IMR-90 (cell line): ENCODE measurements around the gene AGBL3. TPM values are rescaled to one million over a fixed set of nuclear protein-coding genes. Genes with fewer than 3 reads are reported as not detected.

ENCODE experiments used
- ATAC-seq: fragments of 200-7000 bp; cut with Tn5 transposase; 2 replicates; pipeline ENCODE4 v1.9.1; 2020; ENCODE audit warnings: low read depth, mild to moderate bottlenecking, moderate library complexity
- BruUV-seq: library from RNA; stranded (reverse); fragments of 400-500 nt; replicated peaks from 2 replicates; lab custom pipeline; 2021; lab: Mats Ljungman, UMichigan
- CTCF ChIA-PET: fragments of 300-600 bp; formaldehyde crosslinking; extraction: SDS; loops from one replicate; lab custom pipeline; 2021; ENCODE audit warnings: antibody characterized with exemption; lab: Yijun Ruan, JAX
- POLR2A ChIA-PET: fragments of 300-600 bp; sonication (Branson Sonifier 250); formaldehyde crosslinking; loops from one replicate; lab custom pipeline; 2022; ENCODE audit warnings: antibody characterized with exemption; ENCODE audit not compliant: unreplicated experiment; lab: Charles Lee
- DNase-seq: peaks from one replicate; pipeline ENCODE4 v3.0.0; 2013
- H2AFZ ChIP-seq: replicated peaks from 2 replicates; pipeline ENCODE3; 2013; ENCODE audit warnings: low read length, mild to moderate bottlenecking; ENCODE audit not compliant: poor library complexity
- H2AK5ac ChIP-seq: 2 replicates; pipeline ENCODE4 v1.6.1; 2013; ENCODE audit warnings: low read depth, low read length, inconsistent platforms
- H2AK9ac ChIP-seq: replicated peaks from 2 replicates; pipeline ENCODE3; 2013; ENCODE audit warnings: mild to moderate bottlenecking, low read depth, low read length, moderate library complexity; ENCODE audit not compliant: poor library complexity
- H2BK120ac ChIP-seq: 2 replicates; pipeline ENCODE4 v1.6.1; 2013; ENCODE audit warnings: low read depth, low read length, inconsistent platforms
- H2BK15ac ChIP-seq: 3 replicates; pipeline ENCODE4 v1.6.1; 2013; ENCODE audit warnings: low read depth, low read length, inconsistent platforms
- H2BK20ac ChIP-seq: 2 replicates; pipeline ENCODE4 v1.6.1; 2013; ENCODE audit warnings: low read depth, mild to moderate bottlenecking, inconsistent platforms, low read length, moderate library complexity
- H2BK5ac ChIP-seq: 2 replicates; pipeline ENCODE4 v1.6.1; 2013; ENCODE audit warnings: mild to moderate bottlenecking, low read depth, low read length, inconsistent platforms; ENCODE audit not compliant: poor library complexity, severe bottlenecking
- H3K14ac ChIP-seq: replicated peaks from 2 replicates; pipeline ENCODE4 v1.6.1; 2013; ENCODE audit warnings: low read depth, low read length, inconsistent platforms
- H3K18ac ChIP-seq: 2 replicates; pipeline ENCODE4 v1.6.1; 2013; ENCODE audit warnings: low read depth, low read length, control low read depth
- H3K23ac ChIP-seq: 2 replicates; pipeline ENCODE4 v1.6.1; 2013; ENCODE audit warnings: low read depth, low read length, inconsistent platforms
- H3K27ac ChIP-seq: 2 replicates; pipeline ENCODE4 v1.5.1; 2013; ENCODE audit warnings: mild to moderate bottlenecking, control low read depth, low read length; ENCODE audit not compliant: insufficient read depth
- H3K27me3 ChIP-seq: 2 replicates; pipeline ENCODE4 v1.6.1; 2013; ENCODE audit warnings: low read length; ENCODE audit not compliant: control insufficient read depth, insufficient read depth
- H3K36me3 ChIP-seq: 2 replicates; pipeline ENCODE4 v1.6.1; 2013; ENCODE audit warnings: low read length, mixed read lengths; ENCODE audit not compliant: control insufficient read depth, insufficient read depth
- H3K4ac ChIP-seq: 2 replicates; pipeline ENCODE4 v1.6.1; 2013; ENCODE audit warnings: low read depth, low read length, inconsistent platforms
- H3K4me1 ChIP-seq: 2 replicates; pipeline ENCODE4 v1.6.1; 2013; ENCODE audit warnings: low read length, mixed read lengths; ENCODE audit not compliant: control insufficient read depth, insufficient read depth
- H3K4me2 ChIP-seq: 2 replicates; pipeline ENCODE4 v1.6.1; 2013; ENCODE audit warnings: low read depth, mild to moderate bottlenecking, control low read depth, low read length, moderate library complexity
- H3K4me3 ChIP-seq: 2 replicates; pipeline ENCODE4 v1.5.1; 2013; ENCODE audit warnings: low read depth, mild to moderate bottlenecking, control low read depth, low read length, moderate library complexity; ENCODE audit not compliant: insufficient read depth
- H3K56ac ChIP-seq: 2 replicates; pipeline ENCODE4 v1.6.1; 2013; ENCODE audit warnings: low read length, inconsistent platforms; ENCODE audit not compliant: insufficient read depth; ENCODE audit errors: extremely low read depth
- H3K79me1 ChIP-seq, 2 experiments: 2 replicates each; pipeline ENCODE4 v1.6.1; 2013; ENCODE audit warnings: low read length in 2 of 2, inconsistent platforms in 1 of 2, low read depth in 1 of 2
- H3K9ac ChIP-seq: 2 replicates; pipeline ENCODE4 v1.6.1; 2013; ENCODE audit warnings: low read depth, low read length, control low read depth
- H3K9me1 ChIP-seq: 2 replicates; pipeline ENCODE4 v1.6.1; 2013; ENCODE audit warnings: low read length, inconsistent platforms; ENCODE audit not compliant: insufficient read depth
- H3K9me3 ChIP-seq: 2 replicates; pipeline ENCODE4 v1.6.1; 2013; ENCODE audit warnings: low read length; ENCODE audit not compliant: control insufficient read depth, insufficient read depth
- H4K20me1 ChIP-seq: 2 replicates; pipeline ENCODE4 v1.6.1; 2013; ENCODE audit warnings: low read length, inconsistent platforms; ENCODE audit not compliant: insufficient read depth
- H4K5ac ChIP-seq: 2 replicates; pipeline ENCODE4 v1.6.1; 2013; ENCODE audit warnings: mild to moderate bottlenecking, low read depth, low read length, control low read depth
- H4K8ac ChIP-seq, 2 experiments: 2 replicates each; pipeline ENCODE4 v1.6.1; 2013; ENCODE audit warnings: low read depth in 2 of 2, low read length in 2 of 2, control low read depth in 1 of 2, inconsistent platforms in 1 of 2
- H4K91ac ChIP-seq: 2 replicates; pipeline ENCODE4 v1.6.1; 2013; ENCODE audit warnings: low read depth, low read length, inconsistent platforms; ENCODE audit not compliant: insufficient read depth
- BHLHE40 ChIP-seq: fragments of 150-350 bp; IDR thresholded peaks from 2 replicates; pipeline ENCODE4 v1.6.1; 2016; ENCODE audit warnings: mild to moderate bottlenecking, low read depth, low read length
- CEBPB ChIP-seq: IDR thresholded peaks from 2 replicates; pipeline ENCODE4 v1.6.1; 2012; ENCODE audit warnings: low read depth, low read length, improper control_type of control experiment
- CHD1 ChIP-seq: IDR thresholded peaks from 2 replicates; pipeline ENCODE4 v1.6.1; 2012; ENCODE audit warnings: low read depth, low read length, improper control_type of control experiment
- CTCF ChIP-seq: conservative IDR thresholded peaks from 2 replicates; pipeline ENCODE4 v1.5.1; 2012; ENCODE audit warnings: mild to moderate bottlenecking, low read depth, low read length, improper control_type of control experiment
- ELK1 ChIP-seq: fragments of 150-350 bp; IDR thresholded peaks from 2 replicates; pipeline ENCODE4 v1.6.1; 2016; ENCODE audit warnings: low read depth, mild to moderate bottlenecking, low read length, moderate library complexity, borderline replicate concordance
- FOS ChIP-seq: fragments of 150-350 bp; IDR thresholded peaks from 2 replicates; pipeline ENCODE4 v1.6.1; 2016; ENCODE audit warnings: low read depth, low read length
- MAFK ChIP-seq: IDR thresholded peaks from 2 replicates; pipeline ENCODE4 v1.6.1; 2012; ENCODE audit warnings: low read depth, low read length, improper control_type of control experiment
- MAZ ChIP-seq: IDR thresholded peaks from 2 replicates; pipeline ENCODE4 v1.6.1; 2012; ENCODE audit warnings: low read depth, mild to moderate bottlenecking, low read length, improper control_type of control experiment, moderate library complexity, borderline replicate concordance
- MXI1 ChIP-seq: IDR thresholded peaks from 2 replicates; pipeline ENCODE4 v1.6.1; 2012; ENCODE audit warnings: low read depth, mild to moderate bottlenecking, low read length, moderate library complexity, borderline replicate concordance
- NFE2L2 ChIP-seq: fragments of 150-350 bp; IDR thresholded peaks from 2 replicates; pipeline ENCODE4 v1.6.1; 2016; ENCODE audit warnings: low read depth, mild to moderate bottlenecking, low read length
- POLR2A ChIP-seq: IDR thresholded peaks from 2 replicates; pipeline ENCODE4 v1.6.1; 2012; ENCODE audit warnings: mild to moderate bottlenecking, low read depth, low read length
- RAD21 ChIP-seq: IDR thresholded peaks from 2 replicates; pipeline ENCODE4 v1.6.1; 2012; ENCODE audit warnings: low read length, improper control_type of control experiment
- RCOR1 ChIP-seq: IDR thresholded peaks from 2 replicates; pipeline ENCODE4 v1.6.1; 2012; ENCODE audit warnings: mild to moderate bottlenecking, low read length, improper control_type of control experiment; ENCODE audit not compliant: insufficient replicate concordance
- RFX5 ChIP-seq: IDR thresholded peaks from 2 replicates; pipeline ENCODE4 v1.8.0; 2012; ENCODE audit warnings: low read depth, mild to moderate bottlenecking, low read length, moderate library complexity
- SMC3 ChIP-seq: fragments of 150-350 bp; IDR thresholded peaks from 2 replicates; pipeline ENCODE4 v1.6.1; 2016; ENCODE audit warnings: low read depth, mild to moderate bottlenecking, antibody characterized with exemption, low read length, moderate library complexity
- WGBS, 2 experiments: methylation state at CpG; one replicate each; pipeline versions ENCODE4 v1.1.5 to v1.1.7; 2013; ENCODE audit warnings: missing lambda C conversion rate in 2 of 2; ENCODE audit not compliant: insufficient read length in 1 of 2; ENCODE audit errors: extremely low coverage in 2 of 2; 5-methylcytosine and 5-hydroxymethylcytosine counted together
- dilution Hi-C: fragments of 300-500 bp; cut with HindIII; formaldehyde crosslinking; loops from one replicate; pipeline ENCODE4 v1.14.3; 2018; ENCODE audit warnings: low sequenced_read_pairs; ENCODE audit not compliant: unreplicated experiment
- in situ Hi-C: fragments of 300-500 bp; cut with MboI; formaldehyde crosslinking; loops from 3 replicates; pipeline ENCODE4 v1.14.3; 2019; ENCODE audit warnings: low sequenced_read_pairs, inconsistent platforms, mixed read lengths
- intact Hi-C: fragments of 100-400 bp; cut with micrococcal nuclease; formaldehyde crosslinking; loops from 2 replicates; pipeline ENCODE4 v1.10.0; 2022
- polyA plus RNA-seq, 3 experiments: library from polyadenylated mRNA; depleted of rRNA; stranded (reverse); fragments of >200 nt; gene quantifications; 2 replicates each; pipeline ENCODE4 v1.2.3, GENCODE V29; 2012; ENCODE audit warnings: low replicate concordance in 1 of 3
- total RNA-seq: library from RNA; depleted of rRNA; stranded (reverse); fragments of >200 nt; gene quantifications from 2 replicates; pipeline ENCODE4 v1.2.3, GENCODE V29; 2012
- TF ChIP-seq, protein P1 (sequence below): fragments of 150-350 bp; IDR thresholded peaks from 2 replicates; pipeline ENCODE4 v1.6.1; 2017; ENCODE audit warnings: mild to moderate bottlenecking, antibody characterized with exemption, low read length, low read depth

Gene AGBL3
- total and polyA plus RNA-seq, 2 of the 4 experiments (the other 2 are of a cell fraction) = 0.18 to 0.65 TPM

DNA sequence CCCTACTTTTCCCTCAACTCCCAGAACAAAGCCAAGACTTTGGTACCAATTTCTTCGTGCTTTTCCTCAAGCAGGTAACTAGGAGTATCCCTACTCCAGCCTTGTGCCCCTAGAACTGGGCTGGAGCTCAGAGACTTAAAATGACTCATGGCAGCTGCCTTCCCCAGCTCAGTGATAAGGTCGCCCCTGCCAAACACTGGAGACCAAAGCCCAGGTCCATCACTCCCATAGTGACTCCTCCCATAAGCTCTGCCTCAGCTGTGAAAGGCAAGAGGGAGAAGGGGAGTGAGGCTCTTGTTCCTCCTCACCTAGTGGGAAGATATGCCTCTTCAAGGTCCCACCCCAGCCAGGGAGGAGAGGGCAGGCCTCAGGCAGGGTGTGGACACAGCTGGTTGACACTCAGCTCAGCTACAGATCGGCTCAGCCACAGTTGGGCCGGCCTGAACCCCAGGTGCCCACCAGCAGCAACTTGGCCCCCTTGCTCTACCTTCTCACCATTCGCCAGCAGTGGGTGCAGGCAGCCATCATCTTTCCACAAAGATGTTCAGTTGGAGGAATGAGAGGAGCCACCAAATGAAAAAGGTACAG lies 198.0 kb downstream of the AGBL3 start:
- Histone ChIP-seq H3K4me3 (no peak overlapping the region), H4K5ac (no peak overlapping the region), H2AFZ (no peak overlapping the region), H3K27me3 (no peaks in the 10 kb centered on the region), H4K8ac (no peak overlapping the region), H3K79me1 (no peaks in the 10 kb centered on the region), H3K56ac (no peak overlapping the region), H2BK15ac (no peak overlapping the region), H3K4ac (no peak overlapping the region), H2BK20ac (no peak overlapping the region), H3K4me2 (no peak overlapping the region), H2BK120ac (no peak overlapping the region), H3K18ac (no peak overlapping the region), H4K20me1 (no peaks in the 10 kb centered on the region), H3K23ac (no peak overlapping the region), H3K9me3 (peaks cover 39% of the 10 kb centered on the region), H4K91ac (no peak overlapping the region), H3K9me1 (peaks cover 2% of the 10 kb centered on the region; the same call in 1 of the 2 replicates), H3K36me3 (peaks cover 51% of the 10 kb centered on the region), H2AK5ac (no peak overlapping the region), H3K9ac (no peak overlapping the region), H3K14ac (no peak overlapping the region), H2AK9ac (no peak overlapping the region), H3K4me1 (no peaks in the 10 kb centered on the region), H2BK5ac (no peak overlapping the region), H3K27ac (no peak overlapping the region)
- dilution Hi-C loops (no loop called here), in situ Hi-C loops (no loop called here), intact Hi-C loops (no loop called here)
- TF ChIP-seq POLR2A (no peak), SMC3 (no peak), CTCF (no peak), CEBPB (no peak), NFE2L2 (no peak), CHD1 (no peak), RCOR1 (no peak), RAD21 (no peak), FOS (no peak), MAZ (no peak), MAFK (no peak), MXI1 (no peak), RFX5 (no peak), ELK1 (no peak), BHLHE40 (no peak)
- TF ChIP-seq, protein P1, sequence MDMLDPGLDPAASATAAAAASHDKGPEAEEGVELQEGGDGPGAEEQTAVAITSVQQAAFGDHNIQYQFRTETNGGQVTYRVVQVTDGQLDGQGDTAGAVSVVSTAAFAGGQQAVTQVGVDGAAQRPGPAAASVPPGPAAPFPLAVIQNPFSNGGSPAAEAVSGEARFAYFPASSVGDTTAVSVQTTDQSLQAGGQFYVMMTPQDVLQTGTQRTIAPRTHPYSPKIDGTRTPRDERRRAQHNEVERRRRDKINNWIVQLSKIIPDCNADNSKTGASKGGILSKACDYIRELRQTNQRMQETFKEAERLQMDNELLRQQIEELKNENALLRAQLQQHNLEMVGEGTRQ = no peak
- ChIA-PET POLR2A (interaction anchor here (0.7 kb wide), 1 partner anchor 52 kb away, joined by 4 read pairs; no protein-coding TSS in a partner anchor), CTCF (no interaction called here)
- BruUV-seq = no TSS peak
- DNase-seq (no peak), ATAC-seq (no peak)
- WGBS, 2 experiments = 100% methylated on average over 1 of the region's 5 CpGs; no CpG with 5 or more reads in 1 of the 2 experiments
